WERI-Rb-1 (cell line): Measurements from ENCODE around the gene DNASE1L1.
"Not testable (repeated sequence)": the region's sequence is repeated elsewhere in the genome, so short reads cannot be mapped to it uniquely, and the experiment has no call there.

Experiments used
- DNase-seq: peaks from one replicate; pipeline ENCODE4 v3.0.0-alpha.2; 2020
- H3K27ac ChIP-seq: fragments of 250-450 bp; sonication (Bioruptor Pico); 2 replicates; pipeline ENCODE4 v1.5.1; 2020; ENCODE audit warnings: mild to moderate bottlenecking, moderate library complexity
- H3K27me3 ChIP-seq: fragments of 250-450 bp; sonication (Bioruptor Pico); 2 replicates; pipeline ENCODE4 v1.5.1; 2021; ENCODE audit warnings: mild to moderate bottlenecking, low read depth, moderate library complexity; ENCODE audit not compliant: insufficient read depth, severe bottlenecking
- H3K36me3 ChIP-seq: fragments of 250-450 bp; sonication (Bioruptor Pico); 2 replicates; pipeline ENCODE4 v1.5.1; 2020; ENCODE audit warnings: mild to moderate bottlenecking, moderate library complexity
- H3K4me3 ChIP-seq: 2 replicates; pipeline ENCODE4 v1.5.1; 2011; ENCODE audit warnings: low read depth, mild to moderate bottlenecking, control low read depth, low read length
- H3K9me3 ChIP-seq: fragments of 250-450 bp; sonication (Bioruptor Pico); 2 replicates; pipeline ENCODE4 v1.5.1; 2021; ENCODE audit warnings: mild to moderate bottlenecking, moderate library complexity; ENCODE audit not compliant: severe bottlenecking
- CTCF ChIP-seq: IDR thresholded peaks from 2 replicates; pipeline ENCODE4 v1.5.1; 2011; ENCODE audit warnings: low read depth, mild to moderate bottlenecking, control low read depth, inconsistent platforms, low read length

Gene DNASE1L1

GRCh38 chrX:154396973-154397887 is 11.8 kb downstream of the DNASE1L1 start:
- Histone ChIP-seq H3K27ac (peak overlapping the region; percentile 99), H3K36me3 (peaks cover 40% of the 10 kb centered on the region), H3K27me3 (no peaks in the 10 kb centered on the region), H3K9me3 (no peaks in the 10 kb centered on the region), H3K4me3 (peak overlapping the region; percentile 66)
- peak; percentile 91 for DNase-seq
- TF ChIP-seq CTCF, result no peak

- Histone ChIP-seq H3K27ac (peak overlapping the region; percentile 99), H3K36me3 (peaks cover 32% of the 10 kb centered on the region), H3K4me3 (peak overlapping the region; percentile 66; the same call in 1 of the 2 replicates)
- DNase-seq, result peak; percentile 71
- not testable (repeated sequence) for H3K27me3 ChIP-seq, H3K9me3 ChIP-seq
Measured at GRCh38 chrX:154396363-154396762, 12.7 kb downstream of the DNASE1L1 start.

GRCh38 chrX:154389812-154390747 is 19.0 kb downstream of the DNASE1L1 start:
- not testable (repeated sequence) for DNase-seq, H3K27ac ChIP-seq, H3K36me3 ChIP-seq, H3K9me3 ChIP-seq, H3K4me3 ChIP-seq, H3K27me3 ChIP-seq

- not testable (repeated sequence) for H3K9me3 ChIP-seq, H3K27me3 ChIP-seq, DNase-seq, H3K4me3 ChIP-seq, H3K27ac ChIP-seq, H3K36me3 ChIP-seq
Measured at GRCh38 chrX:154388649-154389048, 20.4 kb downstream of the DNASE1L1 start.

GRCh38 chrX:154388094-154388493 is 21.0 kb downstream of the DNASE1L1 start:
- not testable (repeated sequence) for H3K4me3 ChIP-seq, DNase-seq, H3K27me3 ChIP-seq, H3K9me3 ChIP-seq, H3K36me3 ChIP-seq, H3K27ac ChIP-seq

- peak; percentile 48 for DNase-seq
- Histone ChIP-seq H3K27me3 (no peaks in the 10 kb centered on the region), H3K4me3 (no peak overlapping the region), H3K9me3 (no peaks in the 10 kb centered on the region), H3K27ac (no peak overlapping the region), H3K36me3 (peaks cover 24% of the 10 kb centered on the region)
- peak; percentile 50; the same call in 1 of the 2 replicates for TF ChIP-seq CTCF
Measured at GRCh38 chrX:154384284-154384892, 24.7 kb downstream of the DNASE1L1 start.

GRCh38 chrX:154383359-154384283 is 25.4 kb downstream of the DNASE1L1 start:
- Histone ChIP-seq H3K27me3 (no peaks in the 10 kb centered on the region), H3K4me3 (no peak overlapping the region), H3K9me3 (no peaks in the 10 kb centered on the region), H3K27ac (no peak overlapping the region), H3K36me3 (peaks cover 24% of the 10 kb centered on the region)
- DNase-seq, result no peak
- no peak for TF ChIP-seq CTCF
